ENCODE data around the gene NCKAP5. TPM values are rescaled to one million over a fixed set of nuclear protein-coding genes. Genes with fewer than 3 reads are reported as not detected.

NCKAP5 gene
- total RNA-seq, 2 donors from 2014 or later: 2.0 to 7.1 TPM

GRCh38 chr2:133448195-133448594 is 120.1 kb downstream of the NCKAP5 start:
- no peaks in the 10 kb centered on the region for H3K9me3 ChIP-seq
- no peak overlapping the region for H3K27ac ChIP-seq
- TF ChIP-seq POLR2A (IDR thresholded peaks at IDR 0.05): no peak
- no peak for TF ChIP-seq POLR2AphosphoS5 (IDR thresholded peaks at IDR 0.05)
- TF ChIP-seq CTCF (IDR thresholded peaks at IDR 0.05): no peak
- no peak overlapping the region for H3K4me3 ChIP-seq
- intact Hi-C loops (cut with DNase I): no loop called here
- WGBS: 76% methylated on average over 5 of the region's 5 CpGs
- H3K4me1 ChIP-seq (replicated peaks): no peaks in the 10 kb centered on the region
- no peaks in the 10 kb centered on the region for H3K36me3 ChIP-seq
- no peaks in the 10 kb centered on the region for H3K27me3 ChIP-seq (replicated peaks; ENCODE audit: insufficient read depth)
- DNase-seq (ENCODE audit: low spot score): no peak

- H3K4me3 ChIP-seq: no peak overlapping the region
Measured at GRCh38 chr2:133447303-133447702, 121.0 kb downstream of the NCKAP5 start.

GRCh38 chr2:133444465-133444864 is 123.8 kb downstream of the NCKAP5 start:
- intact Hi-C loops (cut with DNase I): no loop called here
- no peak for TF ChIP-seq CTCF (IDR thresholded peaks at IDR 0.05)
- TF ChIP-seq POLR2A (IDR thresholded peaks at IDR 0.05): no peak
- TF ChIP-seq POLR2AphosphoS5 (IDR thresholded peaks at IDR 0.05): no peak

More at GRCh38 chr2:133447303-133447702, 121.0 kb downstream of the NCKAP5 start:
- Histone ChIP-seq H3K27me3 (replicated peaks; ENCODE audit: insufficient read depth) (no peaks in the 10 kb centered on the region), H3K27ac (no peak overlapping the region), H3K36me3 (no peaks in the 10 kb centered on the region), H3K9me3 (no peaks in the 10 kb centered on the region), H3K4me1 (replicated peaks) (no peaks in the 10 kb centered on the region)
- intact Hi-C loops (cut with DNase I): no loop called here
- 94% methylated on average over 5 of the region's 5 CpGs for WGBS
- no peak for DNase-seq (ENCODE audit: low spot score)
- no peak for TF ChIP-seq CTCF (IDR thresholded peaks at IDR 0.05)
- no peak for TF ChIP-seq POLR2AphosphoS5 (IDR thresholded peaks at IDR 0.05)

GRCh38 chr2:133442393-133442792 is 125.9 kb downstream of the NCKAP5 start:
- intact Hi-C loops (cut with DNase I): no loop called here
- H3K4me3 ChIP-seq: no peak overlapping the region
- H3K9me3 ChIP-seq: no peaks in the 10 kb centered on the region
- 94% methylated on average over 2 of the region's 2 CpGs for WGBS
- TF ChIP-seq POLR2A (IDR thresholded peaks at IDR 0.05) (no peak), POLR2AphosphoS5 (IDR thresholded peaks at IDR 0.05) (no peak), CTCF (IDR thresholded peaks at IDR 0.05) (no peak)
- no peak overlapping the region for H3K27ac ChIP-seq
- no peak for DNase-seq (ENCODE audit: low spot score)
- H3K36me3 ChIP-seq: no peaks in the 10 kb centered on the region
- no peaks in the 10 kb centered on the region for H3K27me3 ChIP-seq (replicated peaks; ENCODE audit: insufficient read depth)
- no peaks in the 10 kb centered on the region for H3K4me1 ChIP-seq (replicated peaks)

More at GRCh38 chr2:133444465-133444864, 123.8 kb downstream of the NCKAP5 start:
- H3K36me3 ChIP-seq: no peaks in the 10 kb centered on the region
- 80% methylated on average over 3 of the region's 3 CpGs for WGBS
- H3K27ac ChIP-seq: no peak overlapping the region
- H3K4me3 ChIP-seq: no peak overlapping the region
- H3K27me3 ChIP-seq (replicated peaks; ENCODE audit: insufficient read depth): no peaks in the 10 kb centered on the region
- H3K4me1 ChIP-seq (replicated peaks): no peaks in the 10 kb centered on the region
- no peaks in the 10 kb centered on the region for H3K9me3 ChIP-seq
- DNase-seq (ENCODE audit: low spot score): no peak

GRCh38 chr2:133439565-133439920 is 128.7 kb downstream of the NCKAP5 start:
- TF ChIP-seq CTCF (IDR thresholded peaks at IDR 0.05): no peak
- DNase-seq (ENCODE audit: low spot score): no peak
- no peak overlapping the region for H3K27ac ChIP-seq
- H3K27me3 ChIP-seq (replicated peaks; ENCODE audit: insufficient read depth): no peaks in the 10 kb centered on the region
- H3K36me3 ChIP-seq: no peaks in the 10 kb centered on the region
- H3K4me3 ChIP-seq: no peak overlapping the region
- H3K4me1 ChIP-seq (replicated peaks): no peaks in the 10 kb centered on the region
- intact Hi-C loops (cut with DNase I): no loop called here
- H3K9me3 ChIP-seq: no peaks in the 10 kb centered on the region

All from prostate gland (tissue), 2 donors.